NCI-H510A (cell line): ENCODE data around the gene CENPVL2.
"Not testable (repeated sequence)": the region's sequence is repeated elsewhere in the genome, so short reads cannot be mapped to it uniquely, and the experiment has no call there.

Experiments used
- DNase-seq: peaks from one replicate; lab custom pipeline; 2025; lab: John Stamatoyannopoulos, UW

CENPVL2 gene

DNA sequence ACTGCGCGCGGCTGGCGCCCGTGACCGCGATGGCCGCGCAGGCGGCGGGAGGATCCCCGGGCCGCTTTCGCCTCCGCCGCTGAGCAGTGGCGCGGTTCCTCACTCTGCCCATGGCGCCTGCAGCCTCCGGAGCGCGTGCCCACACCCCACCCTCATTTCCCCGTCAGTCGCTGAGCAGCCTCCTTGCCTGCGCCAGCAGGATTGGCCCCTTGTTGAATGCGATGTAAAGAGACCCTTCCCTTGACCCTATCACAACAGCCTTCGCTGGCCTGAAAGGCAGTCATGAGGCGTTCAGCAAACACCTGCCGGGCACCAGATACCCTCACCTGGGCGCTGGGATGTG lies at the start of gene CENPVL2:
Gene CENPVL2 (minus strand): TSS at position 112 of the 343 bp plus-strand sequence. CDS start 0 bp downstream, at position 112.
- not testable (repeated sequence) for DNase-seq

DNA sequence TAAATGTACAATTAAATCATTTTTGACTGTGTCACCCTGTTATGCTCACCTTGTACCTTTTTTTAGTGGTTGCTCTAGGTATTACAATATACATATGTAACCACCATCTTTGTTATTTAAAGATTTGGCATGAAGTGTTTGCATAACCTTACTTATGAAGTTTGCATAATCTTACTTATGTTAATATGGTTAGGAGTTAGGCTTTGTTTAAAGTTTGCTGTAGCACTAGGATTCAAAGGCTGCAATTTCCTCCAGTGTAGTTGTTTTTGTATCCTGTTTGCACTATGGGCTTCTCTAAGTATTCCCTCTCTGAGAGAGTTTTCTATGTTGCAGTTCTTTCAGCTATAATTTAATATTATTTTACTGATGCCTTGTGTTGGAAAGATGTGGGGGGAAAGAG lies 45.6 kb upstream of the CENPVL2 start:
- no peak for DNase-seq

DNA sequence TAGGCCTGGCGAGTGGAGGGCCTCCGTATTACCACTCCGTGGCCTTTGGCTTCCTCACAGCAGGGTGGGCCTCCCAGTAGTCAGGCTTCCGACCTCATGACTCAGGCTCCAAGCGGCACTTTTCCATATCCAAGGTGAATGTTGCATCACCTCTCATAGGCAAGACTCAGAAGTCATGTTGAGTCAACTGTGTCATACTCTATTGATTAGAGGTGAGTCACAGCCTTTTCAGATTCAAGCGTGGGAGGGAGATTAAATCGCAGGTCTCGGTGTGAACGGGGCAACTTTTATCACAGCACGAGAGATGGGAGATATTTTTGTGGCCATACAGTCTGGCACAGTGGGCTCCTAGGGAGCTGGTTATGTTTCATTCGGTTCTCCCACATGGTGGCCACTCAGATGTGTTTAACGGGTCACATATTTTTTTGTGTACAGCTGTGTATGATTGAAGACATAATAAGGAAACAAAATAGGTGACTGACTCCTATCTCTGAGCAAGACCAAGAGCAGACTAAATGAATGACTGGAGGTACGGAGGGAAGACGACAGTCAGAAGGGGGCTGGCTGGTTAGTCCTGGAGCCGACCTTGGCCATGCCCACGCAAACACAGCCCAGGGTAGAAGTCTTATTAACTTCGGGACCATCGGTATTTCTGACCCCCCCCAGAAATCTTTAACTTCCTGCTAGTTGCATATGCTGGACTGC lies 30.5 kb upstream of the CENPVL2 start:
- DNase-seq = not testable (repeated sequence)

DNA sequence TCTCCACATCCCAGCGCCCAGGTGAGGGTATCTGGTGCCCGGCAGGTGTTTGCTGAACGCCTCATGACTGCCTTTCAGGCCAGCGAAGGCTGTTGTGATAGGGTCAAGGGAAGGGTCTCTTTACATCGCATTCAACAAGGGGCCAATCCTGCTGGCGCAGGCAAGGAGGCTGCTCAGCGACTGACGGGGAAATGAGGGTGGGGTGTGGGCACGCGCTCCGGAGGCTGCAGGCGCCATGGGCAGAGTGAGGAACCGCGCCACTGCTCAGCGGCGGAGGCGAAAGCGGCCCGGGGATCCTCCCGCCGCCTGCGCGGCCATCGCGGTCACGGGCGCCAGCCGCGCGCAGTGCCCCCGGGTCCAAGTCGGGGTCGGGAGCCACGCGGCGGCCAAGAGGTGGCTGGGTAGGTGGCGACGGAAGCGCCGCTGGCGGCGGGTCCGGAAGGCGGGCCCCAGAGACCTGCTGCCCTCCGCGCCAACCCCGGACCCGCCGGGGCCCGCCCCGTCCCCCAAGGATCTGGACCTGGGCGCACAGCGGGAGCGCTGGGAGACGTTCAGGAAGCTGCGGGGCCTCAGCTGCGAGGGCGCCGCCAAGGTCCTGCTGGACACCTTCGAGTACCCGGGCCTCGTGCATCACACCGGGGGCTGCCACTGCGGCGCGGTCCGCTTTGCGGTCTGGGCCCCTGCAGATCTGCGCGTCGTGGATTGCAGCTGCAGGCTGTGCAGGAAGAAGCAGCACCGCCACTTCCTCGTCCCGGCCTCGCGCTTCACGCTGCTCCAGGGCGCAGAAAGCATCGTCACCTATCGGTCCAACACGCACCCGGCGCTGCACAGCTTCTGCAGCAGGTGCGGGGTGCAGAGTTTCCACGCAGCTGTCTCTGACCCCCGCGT lies 27.9 kb upstream of the CENPVL2 start, which contains the start of gene CENPVL1:
Gene CENPVL1 (plus strand): TSS at position 236 of the 888 bp plus-strand sequence. CDS start 0 bp downstream, at position 236.
- not testable (repeated sequence) for DNase-seq

DNA sequence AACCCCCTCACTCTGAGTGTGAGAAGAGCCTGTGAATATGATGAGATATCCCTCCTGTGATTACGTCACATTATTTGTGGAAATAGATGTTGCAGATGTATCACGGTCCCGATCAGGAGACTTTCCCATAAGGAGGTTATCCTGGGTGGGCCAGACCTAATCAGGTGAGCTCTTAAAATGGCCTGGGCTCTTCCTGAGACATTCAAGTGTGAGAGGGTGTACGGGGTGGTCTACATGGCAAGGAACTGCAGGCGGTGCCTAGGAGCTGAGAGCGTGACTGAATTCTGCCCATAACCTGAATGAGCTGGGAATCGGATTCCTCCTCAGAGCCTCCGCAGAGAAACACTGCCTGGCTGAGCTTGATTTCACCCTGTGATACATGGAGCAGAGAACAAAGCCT lies 14.8 kb upstream of the CENPVL2 start:
- no peak for DNase-seq

GRCh38 chrX:51694254-51694653 lies 11.6 kb upstream of the CENPVL2 start:
- DNase-seq = no peak

GRCh38 chrX:51681808-51682719 lies 567 bp downstream of the CENPVL2 start:
- not testable (repeated sequence) for DNase-seq

- not testable (repeated sequence) for DNase-seq
Measured at GRCh38 chrX:51679689-51680433, 2.8 kb downstream of the CENPVL2 start.

GRCh38 chrX:51665981-51666380 lies 16.6 kb downstream of the CENPVL2 start:
- no peak for DNase-seq

DNA sequence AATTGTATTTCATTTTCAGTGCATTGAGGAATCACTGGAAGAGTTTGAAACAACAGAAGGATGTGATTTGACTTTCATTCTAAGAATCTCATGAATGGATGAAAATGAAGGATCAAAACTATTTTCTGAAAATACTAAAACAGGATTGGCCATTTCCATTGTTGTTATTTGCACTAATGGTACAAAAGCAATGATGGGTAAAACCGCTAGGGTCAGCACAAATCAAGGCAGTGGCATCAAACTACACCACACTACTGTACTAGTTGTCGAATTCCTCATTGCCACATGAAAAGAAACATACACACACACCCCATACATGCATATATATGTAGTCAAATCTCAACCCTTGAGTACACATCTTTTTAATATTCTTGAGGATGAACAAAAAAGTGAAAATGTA lies 39.3 kb downstream of the CENPVL2 start:
- DNase-seq = no peak

DNA sequence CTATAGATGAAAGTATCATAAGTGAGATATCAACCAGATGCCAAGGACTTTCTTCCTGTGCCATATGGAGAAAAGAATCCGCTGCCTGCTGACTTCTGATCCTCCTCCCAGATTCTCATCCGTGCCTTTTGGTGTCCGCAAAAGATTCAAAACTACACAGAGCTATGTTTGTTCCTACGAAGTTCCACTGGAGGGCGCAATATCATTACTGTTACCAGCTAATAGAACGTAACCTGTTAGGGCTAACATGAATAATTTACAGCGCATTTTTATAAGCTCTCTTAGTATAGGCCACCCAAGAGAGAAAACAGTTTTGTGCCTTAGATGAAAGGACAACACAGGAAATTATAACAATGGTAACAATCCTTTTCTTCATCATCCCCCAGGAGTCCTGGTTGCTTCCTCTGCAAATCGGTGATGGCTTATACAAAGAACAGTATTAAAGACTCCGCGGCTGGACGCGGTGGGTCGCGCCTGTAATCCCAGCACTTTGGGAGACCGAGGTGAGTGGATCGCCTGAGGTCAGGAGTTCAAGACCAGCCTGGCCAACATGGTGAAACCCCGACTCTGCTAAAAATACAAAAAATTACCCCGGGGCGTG lies 41.1 kb downstream of the CENPVL2 start:
- DNase-seq = no peak

- not testable (repeated sequence) for DNase-seq
Measured at GRCh38 chrX:51636511-51636910, 46.1 kb downstream of the CENPVL2 start.
